Tibial nerve (tissue), 4 donors: ENCODE results near the gene NOTCH3.

Experiments
- CTCF ChIP-seq, 5 experiments: fragments of 200-600 bp in 3 of 5; fragments of 450-650 bp in 2 of 5; sonication (generic) in 3 of 5; IDR thresholded peaks; one replicate each; pipeline ENCODE4 v1.5.1; 2016 to 2019; ENCODE audit warnings: antibody characterized with exemption in 5 of 5, mild to moderate bottlenecking in 3 of 5, moderate library complexity in 2 of 5
- EP300 ChIP-seq, 2 donors: sonication (generic); formaldehyde crosslinking; IDR thresholded peaks; one replicate each; pipeline ENCODE4 v1.6.1; 2017; ENCODE audit warnings: antibody characterized with exemption in 2 of 2, mild to moderate bottlenecking in 1 of 2
- POLR2A ChIP-seq, 2 donors: fragments of 450-650 bp; IDR thresholded peaks; one replicate each; pipeline ENCODE4 v1.6.1; 2017; ENCODE audit warnings: antibody characterized with exemption in 2 of 2, mild to moderate bottlenecking in 2 of 2, moderate library complexity in 2 of 2

DNA sequence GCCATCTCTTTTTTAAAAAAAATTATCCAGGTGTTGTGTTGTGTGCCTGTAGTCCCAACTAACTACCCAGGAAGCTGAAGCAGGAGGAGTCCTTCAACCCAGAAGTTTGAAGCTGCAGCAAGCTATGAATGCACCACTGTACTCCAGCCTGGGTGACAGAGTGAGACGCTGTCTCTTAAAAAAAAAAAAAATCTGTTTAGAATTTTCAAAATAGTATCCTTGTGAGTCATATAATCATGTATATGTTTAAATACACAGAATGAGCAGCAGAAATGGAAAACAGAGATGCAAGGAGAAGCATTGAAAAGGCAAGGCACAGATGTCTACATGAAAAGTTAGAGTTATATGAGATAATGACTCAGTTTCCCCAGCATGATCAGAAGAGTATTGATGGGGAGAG is 62.4 kb downstream of the NOTCH3 start:
- TF ChIP-seq CTCF (IDR thresholded peaks at IDR 0.05) (no peak), POLR2A (IDR thresholded peaks at IDR 0.05) (no peak), EP300 (IDR thresholded peaks at IDR 0.05) (no peak)
